ENCODE measurements around the gene MTERF4.

The MTERF4 gene

DNA sequence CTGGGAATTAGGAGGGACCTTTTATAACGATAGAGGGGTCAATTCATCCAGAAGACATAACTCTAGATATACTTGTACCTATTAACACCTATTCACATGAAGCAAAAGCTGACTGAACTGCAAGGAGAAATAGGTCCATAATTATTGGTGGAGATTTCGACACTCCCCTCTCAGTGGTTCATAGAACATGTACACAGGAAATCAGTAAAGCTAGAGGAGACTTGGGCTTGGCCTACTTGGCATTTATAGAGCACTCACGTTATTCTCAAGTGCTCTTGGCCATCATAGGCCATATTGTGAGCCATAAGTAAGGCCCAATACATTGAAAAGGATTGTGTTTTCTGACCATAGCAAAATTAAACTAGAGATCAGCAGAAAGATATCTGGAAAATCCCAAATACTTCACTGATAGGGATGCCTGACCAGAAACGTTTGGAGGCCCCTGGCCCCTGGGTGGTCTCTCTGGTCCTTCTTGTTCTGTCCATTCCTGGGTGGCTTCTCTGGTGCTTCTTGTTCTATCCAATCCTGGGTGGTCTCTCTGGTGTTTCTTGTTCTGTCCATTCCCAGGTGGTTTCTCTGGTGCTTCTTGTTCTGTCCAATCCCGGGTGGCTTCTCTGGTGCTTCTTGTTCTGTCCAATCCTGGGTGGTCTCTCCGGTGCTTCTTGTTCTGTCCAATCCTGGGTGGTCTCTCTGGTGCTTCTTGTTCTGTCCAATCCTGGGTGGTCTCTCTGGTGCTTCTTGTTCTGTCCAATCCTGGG lies 54.7 kb downstream of the MTERF4 start:
- no peak for DNase-seq
